Mammary epithelial cell (primary cell): ENCODE results near the gene BAIAP2L1.

Experiments used
- EZH2 ChIP-seq: IDR thresholded peaks from 2 replicates; pipeline ENCODE4 v1.6.1; 2012; ENCODE audit warnings: low read length, inconsistent platforms, borderline replicate concordance
- TF ChIP-seq, protein P1 (sequence below), 2 donors: IDR thresholded peaks in 1 of 2; conservative IDR thresholded peaks in 1 of 2; 2 replicates each; pipeline ENCODE4 v1.5.1; 2011 to 2012; ENCODE audit warnings: inconsistent platforms in 2 of 2, low read length in 2 of 2, mild to moderate bottlenecking in 2 of 2, control low read depth in 1 of 2, low read depth in 1 of 2; ENCODE audit not compliant: insufficient read depth in 1 of 2; ENCODE audit errors: extremely low read depth in 1 of 2

GRCh38 chr7:98330926-98331529, 69.9 kb downstream of the BAIAP2L1 start:
- no peak for TF ChIP-seq EZH2
- TF ChIP-seq, protein P1, sequence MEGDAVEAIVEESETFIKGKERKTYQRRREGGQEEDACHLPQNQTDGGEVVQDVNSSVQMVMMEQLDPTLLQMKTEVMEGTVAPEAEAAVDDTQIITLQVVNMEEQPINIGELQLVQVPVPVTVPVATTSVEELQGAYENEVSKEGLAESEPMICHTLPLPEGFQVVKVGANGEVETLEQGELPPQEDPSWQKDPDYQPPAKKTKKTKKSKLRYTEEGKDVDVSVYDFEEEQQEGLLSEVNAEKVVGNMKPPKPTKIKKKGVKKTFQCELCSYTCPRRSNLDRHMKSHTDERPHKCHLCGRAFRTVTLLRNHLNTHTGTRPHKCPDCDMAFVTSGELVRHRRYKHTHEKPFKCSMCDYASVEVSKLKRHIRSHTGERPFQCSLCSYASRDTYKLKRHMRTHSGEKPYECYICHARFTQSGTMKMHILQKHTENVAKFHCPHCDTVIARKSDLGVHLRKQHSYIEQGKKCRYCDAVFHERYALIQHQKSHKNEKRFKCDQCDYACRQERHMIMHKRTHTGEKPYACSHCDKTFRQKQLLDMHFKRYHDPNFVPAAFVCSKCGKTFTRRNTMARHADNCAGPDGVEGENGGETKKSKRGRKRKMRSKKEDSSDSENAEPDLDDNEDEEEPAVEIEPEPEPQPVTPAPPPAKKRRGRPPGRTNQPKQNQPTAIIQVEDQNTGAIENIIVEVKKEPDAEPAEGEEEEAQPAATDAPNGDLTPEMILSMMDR (conservative IDR thresholded peaks at IDR 0.05 in 1 of 2, IDR thresholded peaks at IDR 0.05 in 1 of 2; ENCODE audit: extremely low read depth in 1 of 2, insufficient read depth in 1 of 2, low read depth in 1 of 2, low read length in 2 of 2): no peak
